HepG2 (cell line): ENCODE measurements around the gene LRRC28. TPM values are rescaled to one million over a fixed set of nuclear protein-coding genes. Genes with fewer than 3 reads are reported as not detected.
A peak's percentile ranks its signal among the peaks of the same experiment; 100 is the strongest.

ENCODE experiments used
- BRD4 ChIP-seq: sonication (generic); formaldehyde crosslinking; IDR thresholded peaks from 2 replicates; pipeline ENCODE4 v1.4.0; 2020; ENCODE audit warnings: missing genetic modification reagents
- CENPBD1 ChIP-seq: sonication (generic); formaldehyde crosslinking; IDR thresholded peaks from 2 replicates; pipeline ENCODE4 v1.8.0; 2022; ENCODE audit warnings: missing genetic modification reagents, low read depth, mild to moderate bottlenecking, borderline replicate concordance
- MLLT10 ChIP-seq: sonication (generic); formaldehyde crosslinking; IDR thresholded peaks from 2 replicates; pipeline ENCODE4 v1.4.0; 2020; ENCODE audit warnings: missing genetic modification reagents
- MTF2 ChIP-seq: sonication (generic); formaldehyde crosslinking; IDR thresholded peaks from 2 replicates; pipeline ENCODE4 v1.5.0; 2020; ENCODE audit warnings: missing genetic modification reagents, borderline replicate concordance
- SOX13 ChIP-seq, 3 experiments: fragments of 450-650 bp in 1 of 3; sonication (generic) in 1 of 3; formaldehyde crosslinking in 1 of 3; IDR thresholded peaks in 2 of 3; conservative IDR thresholded peaks in 1 of 3; 2 replicates each; pipeline versions ENCODE4 v1.5.0 to v1.6.1; 2016 to 2020; ENCODE audit warnings: antibody characterized with exemption in 1 of 3, mild to moderate bottlenecking in 1 of 3, missing compliant biosample characterization in 1 of 3, missing genetic modification reagents in 1 of 3, moderate library complexity in 1 of 3
- SRY ChIP-seq: sonication (generic); formaldehyde crosslinking; IDR thresholded peaks from 2 replicates; pipeline ENCODE4 v1.8.0; 2022; ENCODE audit warnings: mild to moderate bottlenecking, missing genetic modification reagents
- TEAD3 ChIP-seq: optimal IDR thresholded peaks from 2 replicates; pipeline ENCODE3; 2016; ENCODE audit warnings: borderline replicate concordance
- YEATS4 ChIP-seq: sonication (generic); formaldehyde crosslinking; IDR thresholded peaks from 2 replicates; pipeline ENCODE4 v1.4.0; 2020; ENCODE audit warnings: missing genetic modification reagents, borderline replicate concordance
- ZFP36L2 ChIP-seq: sonication (generic); formaldehyde crosslinking; IDR thresholded peaks from 2 replicates; pipeline ENCODE4 v1.4.0; 2020; ENCODE audit warnings: missing genetic modification reagents
- ZNF224 ChIP-seq: sonication (generic); formaldehyde crosslinking; IDR thresholded peaks from 2 replicates; pipeline ENCODE4 v1.5.0; 2020; ENCODE audit warnings: mild to moderate bottlenecking, missing genetic modification reagents
- ZNF251 ChIP-seq: sonication (generic); formaldehyde crosslinking; IDR thresholded peaks from 2 replicates; pipeline ENCODE4 v1.9.0; 2021; ENCODE audit warnings: mild to moderate bottlenecking, missing genetic modification reagents
- ZNF7 ChIP-seq: IDR thresholded peaks from 2 replicates; pipeline ENCODE4 v1.6.1; 2016; ENCODE audit warnings: missing biosample characterization, missing genetic modification reagents
- ZNF713 ChIP-seq: sonication (generic); formaldehyde crosslinking; IDR thresholded peaks from 2 replicates; pipeline ENCODE4 v1.4.0; 2020; ENCODE audit warnings: mild to moderate bottlenecking, missing genetic modification reagents
- ZNF773 ChIP-seq: sonication (generic); formaldehyde crosslinking; IDR thresholded peaks from 2 replicates; pipeline ENCODE4 v1.4.0; 2020; ENCODE audit warnings: missing genetic modification reagents, borderline replicate concordance
- ZSCAN29 ChIP-seq: sonication (generic); formaldehyde crosslinking; conservative IDR thresholded peaks from 2 replicates; pipeline ENCODE4 v1.4.0; 2020; ENCODE audit warnings: mild to moderate bottlenecking, missing genetic modification reagents
- polyA plus RNA-seq, 8 experiments: library from polyadenylated mRNA; depleted of rRNA in 3 of 8; stranded (reverse) in 7 of 8; unstranded in 1 of 8; fragments of >200 nt; fragmentation: Illumina TruSeq in 4 of 8; extraction: Trizol in 4 of 8; gene quantifications; 2 replicates each; pipeline versions ENCODE4 v1.2.1 to v1.2.3, GENCODE V29; 2011 to 2016; ENCODE audit warnings: low read depth in 4 of 8, missing spikeins in 1 of 8, mixed read lengths in 1 of 8; ENCODE audit not compliant: insufficient read depth in 1 of 8
- total RNA-seq, 5 experiments: library from RNA; depleted of rRNA; stranded (reverse); fragments of >200 nt; fragmentation: Illumina TruSeq; extraction: Trizol; gene quantifications; 2 replicates each; pipeline ENCODE4 v1.2.3, GENCODE V29; 2016; ENCODE audit warnings: low read depth in 1 of 5
- TF ChIP-seq, protein P1 (sequence below): sonication (generic); formaldehyde crosslinking; IDR thresholded peaks from 2 replicates; pipeline ENCODE4 v1.4.0; 2020; ENCODE audit warnings: missing genetic modification reagents, mild to moderate bottlenecking, borderline replicate concordance
- TF ChIP-seq, protein P2 (sequence below): sonication (generic); formaldehyde crosslinking; IDR thresholded peaks from 2 replicates; pipeline ENCODE4 v1.4.0; 2020; ENCODE audit warnings: missing genetic modification reagents
- TF ChIP-seq, protein P3 (sequence below): sonication (generic); formaldehyde crosslinking; conservative IDR thresholded peaks from 2 replicates; pipeline ENCODE4 v1.4.0; 2020; ENCODE audit warnings: missing genetic modification reagents
- TF ChIP-seq, protein P4 (sequence below): sonication (generic); formaldehyde crosslinking; IDR thresholded peaks from 2 replicates; pipeline ENCODE4 v1.4.0; 2020; ENCODE audit warnings: missing genetic modification reagents, borderline replicate concordance

The LRRC28 gene
- total and polyA plus RNA-seq, 2 of the 13 experiments (the other 11 are each of a cell fraction or from before 2014, with no cell fraction given): 17.5 to 21.3 TPM

DNA sequence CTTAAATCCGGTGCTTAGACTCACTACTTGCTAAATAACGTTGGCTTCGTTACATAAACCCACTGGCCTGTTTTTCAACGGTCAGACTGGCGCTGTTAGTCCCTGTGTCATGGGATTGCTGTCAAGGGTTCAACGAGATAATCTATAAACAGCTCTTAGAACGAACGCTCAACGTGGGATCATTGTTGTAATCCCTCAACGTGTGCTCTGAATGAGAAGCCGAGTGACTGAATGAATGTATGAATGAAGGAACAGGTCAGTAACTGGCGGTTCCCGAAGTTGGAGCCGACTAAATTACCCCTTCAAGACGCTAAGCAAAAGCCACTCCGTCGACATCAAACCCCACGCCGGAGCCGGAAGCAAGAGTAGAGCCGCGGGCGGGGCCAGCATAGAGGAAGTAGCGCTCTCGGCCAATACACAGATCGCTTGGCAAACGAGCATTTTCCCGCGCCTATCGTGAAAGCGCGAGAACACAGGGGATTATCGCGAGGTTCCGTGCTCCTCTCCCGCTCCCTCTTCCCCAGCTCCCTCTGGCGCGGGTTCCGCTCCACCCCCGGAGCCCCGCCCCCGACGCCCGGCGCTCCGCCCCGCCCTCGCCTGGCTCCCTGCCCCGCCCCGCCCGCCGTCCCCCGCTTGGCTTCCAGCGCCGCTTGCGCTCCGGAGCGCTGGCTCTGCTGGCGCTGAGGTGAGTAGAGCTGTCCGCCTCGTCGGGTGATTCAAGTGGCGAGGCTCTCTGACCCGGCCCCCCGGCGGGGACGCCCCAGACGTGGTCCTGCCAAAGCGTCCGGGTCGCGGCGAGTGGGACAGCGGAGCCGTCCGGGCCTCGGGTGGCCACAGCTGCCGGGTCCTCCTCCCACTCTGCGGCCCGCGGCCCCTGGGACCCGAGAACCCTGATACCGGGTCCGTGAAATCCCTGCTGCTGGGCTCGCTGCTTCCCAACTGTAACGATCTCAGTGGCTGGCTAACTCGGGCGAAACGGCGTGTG, at the start of gene LRRC28 (continued):
- TF ChIP-seq, protein P1, sequence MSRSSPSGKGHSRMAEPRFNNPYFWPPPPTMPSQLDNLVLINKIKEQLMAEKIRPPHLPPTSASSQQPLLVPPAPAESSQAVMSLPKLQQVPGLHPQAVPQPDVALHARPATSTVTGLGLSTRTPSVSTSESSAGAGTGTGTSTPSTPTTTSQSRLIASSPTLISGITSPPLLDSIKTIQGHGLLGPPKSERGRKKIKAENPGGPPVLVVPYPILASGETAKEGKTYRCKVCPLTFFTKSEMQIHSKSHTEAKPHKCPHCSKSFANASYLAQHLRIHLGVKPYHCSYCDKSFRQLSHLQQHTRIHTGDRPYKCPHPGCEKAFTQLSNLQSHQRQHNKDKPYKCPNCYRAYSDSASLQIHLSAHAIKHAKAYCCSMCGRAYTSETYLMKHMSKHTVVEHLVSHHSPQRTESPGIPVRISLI (CRISPR knock-in tag): no peak
- TF ChIP-seq, protein P2, sequence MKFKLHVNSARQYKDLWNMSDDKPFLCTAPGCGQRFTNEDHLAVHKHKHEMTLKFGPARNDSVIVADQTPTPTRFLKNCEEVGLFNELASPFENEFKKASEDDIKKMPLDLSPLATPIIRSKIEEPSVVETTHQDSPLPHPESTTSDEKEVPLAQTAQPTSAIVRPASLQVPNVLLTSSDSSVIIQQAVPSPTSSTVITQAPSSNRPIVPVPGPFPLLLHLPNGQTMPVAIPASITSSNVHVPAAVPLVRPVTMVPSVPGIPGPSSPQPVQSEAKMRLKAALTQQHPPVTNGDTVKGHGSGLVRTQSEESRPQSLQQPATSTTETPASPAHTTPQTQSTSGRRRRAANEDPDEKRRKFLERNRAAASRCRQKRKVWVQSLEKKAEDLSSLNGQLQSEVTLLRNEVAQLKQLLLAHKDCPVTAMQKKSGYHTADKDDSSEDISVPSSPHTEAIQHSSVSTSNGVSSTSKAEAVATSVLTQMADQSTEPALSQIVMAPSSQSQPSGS (CRISPR knock-in tag): no peak
- TF ChIP-seq ZNF7 (CRISPR knock-in tag): no peak
- no peak for TF ChIP-seq BRD4 (CRISPR knock-in tag)
- TF ChIP-seq ZNF773: no peak
- no peak for TF ChIP-seq MLLT10
- TF ChIP-seq, protein P3, sequence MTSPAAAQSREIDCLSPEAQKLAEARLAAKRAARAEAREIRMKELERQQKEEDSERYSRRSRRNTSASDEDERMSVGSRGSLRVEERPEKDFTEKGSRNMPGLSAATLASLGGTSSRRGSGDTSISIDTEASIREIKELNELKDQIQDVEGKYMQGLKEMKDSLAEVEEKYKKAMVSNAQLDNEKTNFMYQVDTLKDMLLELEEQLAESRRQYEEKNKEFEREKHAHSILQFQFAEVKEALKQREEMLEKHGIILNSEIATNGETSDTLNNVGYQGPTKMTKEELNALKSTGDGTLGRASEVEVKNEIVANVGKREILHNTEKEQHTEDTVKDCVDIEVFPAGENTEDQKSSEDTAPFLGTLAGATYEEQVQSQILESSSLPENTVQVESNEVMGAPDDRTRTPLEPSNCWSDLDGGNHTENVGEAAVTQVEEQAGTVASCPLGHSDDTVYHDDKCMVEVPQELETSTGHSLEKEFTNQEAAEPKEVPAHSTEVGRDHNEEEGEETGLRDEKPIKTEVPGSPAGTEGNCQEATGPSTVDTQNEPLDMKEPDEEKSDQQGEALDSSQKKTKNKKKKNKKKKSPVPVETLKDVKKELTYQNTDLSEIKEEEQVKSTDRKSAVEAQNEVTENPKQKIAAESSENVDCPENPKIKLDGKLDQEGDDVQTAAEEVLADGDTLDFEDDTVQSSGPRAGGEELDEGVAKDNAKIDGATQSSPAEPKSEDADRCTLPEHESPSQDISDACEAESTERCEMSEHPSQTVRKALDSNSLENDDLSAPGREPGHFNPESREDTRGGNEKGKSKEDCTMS: no peak
- no peak for TF ChIP-seq ZSCAN29
- peak; percentile 63; the same call in 1 of the 2 replicates for TF ChIP-seq YEATS4 (CRISPR knock-in tag)
- peak; percentile 36; the same call in 1 of the 2 replicates for TF ChIP-seq SRY (CRISPR knock-in tag)
- no peak for TF ChIP-seq ZNF713
- TF ChIP-seq ZNF251 (CRISPR knock-in tag): no peak
- TF ChIP-seq CENPBD1: no peak
- no peak for TF ChIP-seq SOX13 (IDR thresholded peaks at IDR 0.05)
- no peak for TF ChIP-seq SOX13 (CRISPR knock-in tag; conservative IDR thresholded peaks at IDR 0.05 in 1 of 2, IDR thresholded peaks at IDR 0.05 in 1 of 2)
- TF ChIP-seq ZFP36L2 (CRISPR knock-in tag): no peak
- TF ChIP-seq, protein P4, sequence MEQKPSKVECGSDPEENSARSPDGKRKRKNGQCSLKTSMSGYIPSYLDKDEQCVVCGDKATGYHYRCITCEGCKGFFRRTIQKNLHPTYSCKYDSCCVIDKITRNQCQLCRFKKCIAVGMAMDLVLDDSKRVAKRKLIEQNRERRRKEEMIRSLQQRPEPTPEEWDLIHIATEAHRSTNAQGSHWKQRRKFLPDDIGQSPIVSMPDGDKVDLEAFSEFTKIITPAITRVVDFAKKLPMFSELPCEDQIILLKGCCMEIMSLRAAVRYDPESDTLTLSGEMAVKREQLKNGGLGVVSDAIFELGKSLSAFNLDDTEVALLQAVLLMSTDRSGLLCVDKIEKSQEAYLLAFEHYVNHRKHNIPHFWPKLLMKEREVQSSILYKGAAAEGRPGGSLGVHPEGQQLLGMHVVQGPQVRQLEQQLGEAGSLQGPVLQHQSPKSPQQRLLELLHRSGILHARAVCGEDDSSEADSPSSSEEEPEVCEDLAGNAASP (CRISPR knock-in tag): peak; percentile 32; the same call in 1 of the 2 replicates
- TF ChIP-seq TEAD3 (CRISPR knock-in tag): no peak
- no peak for TF ChIP-seq MTF2 (CRISPR knock-in tag)
- no peak for TF ChIP-seq ZNF224 (CRISPR knock-in tag)
